NK-92 (cell line): ENCODE data around the gene ZMIZ1.
"Not testable (repeated sequence)": the region's sequence is repeated elsewhere in the genome, so short reads cannot be mapped to it uniquely, and the experiment has no call there.

Experiments used
- DNase-seq: peaks from one replicate; lab custom pipeline; 2025; ENCODE audit not compliant: unreplicated experiment; lab: John Stamatoyannopoulos, UW

ZMIZ1 gene

DNA sequence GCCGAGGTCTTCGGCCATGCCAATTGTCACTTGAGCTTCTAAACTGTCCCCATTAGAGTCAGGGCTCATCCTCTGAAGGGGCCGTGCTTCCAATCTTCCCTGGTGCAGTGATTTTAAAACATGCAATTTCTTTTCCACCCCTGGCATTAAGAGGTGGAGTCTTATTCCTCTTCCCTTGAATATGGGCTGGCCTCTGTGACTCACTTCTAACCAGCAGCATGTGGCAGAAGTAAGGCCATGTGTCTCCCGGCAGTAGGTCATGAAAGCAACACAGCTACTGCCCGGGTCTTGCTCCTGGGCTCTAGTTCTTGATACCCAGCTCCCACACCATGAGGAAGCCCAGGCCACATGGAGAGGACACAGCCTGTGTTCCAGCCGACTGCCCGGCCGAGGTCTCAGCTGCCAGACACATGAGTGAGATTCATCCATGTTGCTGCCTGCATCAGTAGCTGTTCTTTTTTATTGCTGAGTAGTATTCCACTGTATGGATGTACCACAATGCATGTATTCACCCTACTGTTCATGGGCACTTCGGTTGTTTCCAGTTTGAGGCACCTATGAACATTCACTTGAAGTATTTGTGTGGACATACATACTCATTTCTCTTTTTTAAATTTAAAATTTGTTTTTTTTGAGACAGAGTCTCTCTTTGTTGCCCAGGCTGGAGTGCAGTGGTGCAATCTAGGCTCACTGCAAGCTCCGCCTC, 264.0 kb downstream of the ZMIZ1 start:
- not testable (repeated sequence) for DNase-seq

DNA sequence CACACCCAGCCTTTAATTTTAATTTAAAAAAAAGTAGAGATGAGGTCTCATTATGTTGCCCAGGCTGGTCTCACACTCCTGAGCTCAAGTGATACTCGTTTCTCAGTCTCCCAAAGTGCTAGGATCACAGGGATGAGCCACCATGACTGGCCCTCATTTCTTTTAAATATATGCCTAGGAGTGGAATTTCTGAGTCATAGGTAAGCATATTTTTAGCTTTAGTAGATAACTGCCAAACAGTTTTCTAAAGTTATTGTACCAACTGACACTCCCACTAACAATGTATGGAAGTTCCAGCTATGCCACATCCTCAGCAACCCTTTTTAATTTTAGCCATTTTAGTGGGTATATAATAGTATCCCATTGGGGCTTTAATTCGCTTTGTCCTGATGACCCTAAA, 264.7 kb downstream of the ZMIZ1 start:
- DNase-seq: no peak

- DNase-seq: no peak
Measured at GRCh38 chr10:79334573-79334972, 265.8 kb downstream of the ZMIZ1 start.

- no peak for DNase-seq
Measured at GRCh38 chr10:79335094-79335469, 266.3 kb downstream of the ZMIZ1 start.

GRCh38 chr10:79335470-79336235, 266.9 kb downstream of the ZMIZ1 start:
- DNase-seq: no peak

DNA sequence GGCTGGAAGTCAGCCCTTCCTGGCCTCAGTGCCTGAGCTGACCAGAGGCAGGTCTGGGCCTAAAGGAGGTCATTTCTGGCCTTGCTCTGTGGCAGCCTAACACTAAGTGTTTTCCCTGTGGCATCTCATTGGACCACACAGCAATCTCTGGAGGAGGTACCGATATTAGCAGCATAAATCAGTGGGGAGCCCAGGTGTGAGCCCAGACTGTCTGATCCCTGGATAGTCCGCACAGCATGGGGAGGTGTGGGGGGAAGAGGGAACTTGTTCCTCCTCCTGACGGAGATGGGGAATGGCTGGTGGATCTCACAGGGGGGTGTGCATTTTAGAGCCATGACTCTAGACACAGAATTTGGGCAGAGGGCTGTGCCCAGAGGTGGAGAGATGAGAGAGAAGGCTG, 267.5 kb downstream of the ZMIZ1 start:
- DNase-seq: no peak

DNA sequence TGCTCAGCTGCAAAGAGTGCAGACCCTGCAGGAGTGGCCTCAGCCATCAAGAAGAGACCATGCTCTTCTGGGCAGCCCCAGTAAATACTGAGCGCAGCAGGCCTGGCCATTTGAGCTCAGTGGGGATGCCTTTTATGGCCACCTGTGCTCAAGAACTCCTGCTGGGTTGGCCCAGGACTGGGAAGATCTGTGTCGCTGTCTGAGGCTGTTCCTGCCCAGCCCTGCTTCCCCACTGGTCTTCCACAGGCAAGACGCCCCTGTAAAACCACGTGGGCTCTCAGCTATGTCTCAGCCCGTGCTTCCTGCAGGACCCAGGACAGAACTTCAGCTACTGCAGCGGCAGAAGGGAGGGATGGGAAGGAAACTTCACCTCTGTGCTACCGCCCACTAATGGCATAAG, 268.0 kb downstream of the ZMIZ1 start:
- no peak for DNase-seq

GRCh38 chr10:79337783-79338469, 269.2 kb downstream of the ZMIZ1 start:
- not testable (repeated sequence) for DNase-seq

DNA sequence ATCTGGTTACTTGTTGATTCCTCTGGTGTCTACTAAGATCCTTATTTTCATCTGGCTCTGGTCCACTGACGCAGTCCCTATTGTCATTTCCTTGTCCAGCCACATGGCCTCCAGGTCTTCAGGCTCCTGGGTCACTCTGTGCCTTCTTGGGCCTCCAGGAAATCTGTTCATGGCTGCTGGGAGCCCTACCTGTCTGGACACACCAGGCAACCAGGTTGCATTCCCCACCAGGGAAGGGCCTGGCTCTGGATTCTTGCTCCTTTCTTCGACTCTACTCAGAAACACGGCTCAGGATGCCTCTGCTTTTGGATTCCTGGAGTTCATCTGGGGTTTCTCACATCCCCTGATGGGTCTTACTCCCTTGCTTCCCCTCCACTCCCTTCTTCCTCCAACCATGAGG, 270.5 kb downstream of the ZMIZ1 start:
- DNase-seq: no peak

- DNase-seq: no peak
Measured at GRCh38 chr10:79340646-79341244, 272.0 kb downstream of the ZMIZ1 start.

GRCh38 chr10:79342295-79342761, 273.6 kb downstream of the ZMIZ1 start:
- DNase-seq: no peak

DNA sequence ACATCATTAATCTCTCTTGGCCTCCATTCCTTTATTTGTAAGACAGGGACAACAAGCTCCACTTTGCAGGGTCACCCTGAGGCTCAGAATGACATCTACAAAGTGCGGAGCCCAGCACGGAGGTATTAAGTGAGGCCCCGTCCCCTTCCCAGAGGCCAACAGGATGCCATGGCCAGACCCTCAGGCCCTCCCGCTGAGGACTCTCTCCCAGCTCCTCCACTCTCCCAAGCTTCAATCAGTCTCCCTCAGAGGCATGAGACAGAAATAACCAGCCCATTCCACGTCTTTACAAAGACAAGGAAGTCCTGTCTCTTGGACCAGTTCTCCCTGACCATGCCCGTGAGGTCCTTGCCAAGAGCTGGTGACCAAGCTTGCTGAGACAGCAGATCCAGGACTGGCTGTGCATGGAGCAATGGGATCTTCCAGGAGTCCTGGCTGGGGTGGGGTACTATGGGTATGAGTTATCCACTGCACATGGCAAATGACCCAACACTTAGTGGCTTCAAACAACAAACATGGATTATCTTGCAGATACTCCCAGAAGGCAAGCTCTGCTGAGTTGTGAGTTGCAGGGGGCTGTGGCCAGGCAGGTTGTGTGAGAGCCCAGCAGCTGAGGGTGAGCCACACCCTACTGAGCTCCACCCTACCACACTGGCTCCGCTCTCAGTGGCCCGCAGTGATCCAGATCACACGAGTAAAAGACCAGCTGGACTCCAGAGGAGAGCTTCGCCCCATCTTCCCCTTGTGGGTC, 274.2 kb downstream of the ZMIZ1 start:
- DNase-seq: no peak

DNA sequence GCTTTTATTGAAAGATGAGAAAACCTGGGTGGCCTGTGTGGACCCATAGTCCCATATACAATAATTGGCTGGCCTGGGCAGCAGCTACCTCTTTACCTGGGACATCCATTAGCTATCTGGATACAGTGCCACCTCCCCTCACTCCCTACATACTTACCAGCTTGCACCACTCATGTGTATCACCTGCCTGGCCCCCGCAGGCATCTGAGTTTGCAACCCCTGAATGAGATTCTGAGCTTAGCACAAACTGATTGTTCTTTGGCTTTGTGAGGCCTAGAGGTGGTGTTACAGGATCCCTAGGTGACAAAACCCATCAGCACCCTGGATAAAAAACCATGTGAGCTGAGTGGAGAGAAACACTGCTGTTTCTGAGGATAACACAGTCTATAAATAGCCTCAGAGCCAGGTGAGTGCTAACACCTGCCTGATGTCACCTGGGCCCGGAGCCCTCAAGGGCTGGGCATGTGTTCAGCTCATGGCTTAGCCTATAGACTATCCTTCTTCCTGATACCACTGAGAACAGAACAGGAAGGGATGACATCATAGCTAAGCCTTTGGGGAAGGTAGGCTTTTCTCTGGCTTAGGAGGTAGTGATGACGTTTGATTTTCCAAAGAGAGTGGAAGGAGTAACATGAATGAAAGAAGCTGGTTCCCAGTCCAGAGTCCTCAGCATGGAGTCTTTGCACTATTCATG, 275.9 kb downstream of the ZMIZ1 start:
- DNase-seq: no peak

DNA sequence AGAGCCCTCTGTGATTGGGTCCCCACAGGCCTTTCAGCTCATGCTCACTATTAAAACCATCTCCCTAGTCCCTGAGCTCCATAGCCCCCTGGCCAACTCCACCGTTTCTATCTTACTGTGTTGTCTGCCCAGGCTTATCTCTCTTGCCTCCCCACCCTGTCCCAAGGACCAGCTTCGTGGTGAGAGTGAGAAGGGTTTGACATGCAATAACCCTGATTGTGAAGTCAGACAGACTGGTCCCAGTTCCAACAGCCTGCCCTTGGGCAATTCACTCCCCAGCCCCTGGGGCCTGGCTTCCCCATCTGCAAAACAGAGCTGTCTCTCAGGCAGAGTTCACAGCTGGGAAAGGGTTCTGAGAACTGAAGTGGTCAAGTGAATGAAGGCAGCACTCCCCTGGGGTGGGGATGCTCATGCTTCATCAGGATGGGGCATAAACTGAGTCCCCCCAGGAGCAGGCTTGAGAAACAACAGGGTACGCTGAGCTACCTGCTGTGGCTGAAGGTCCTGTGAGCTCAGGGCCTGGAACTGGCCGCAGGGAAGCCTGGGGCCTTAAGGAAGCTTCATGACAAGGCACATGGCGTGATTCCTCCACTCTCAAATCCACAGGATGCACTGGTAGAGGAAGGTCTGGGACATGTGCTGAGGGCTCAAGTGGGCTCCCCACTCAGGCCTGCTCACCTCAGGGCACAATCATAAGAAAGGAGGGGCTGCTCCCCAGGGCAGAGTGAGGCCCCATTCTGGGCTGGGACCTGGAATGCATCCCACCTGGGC, 276.7 kb downstream of the ZMIZ1 start:
- DNase-seq: no peak

DNA sequence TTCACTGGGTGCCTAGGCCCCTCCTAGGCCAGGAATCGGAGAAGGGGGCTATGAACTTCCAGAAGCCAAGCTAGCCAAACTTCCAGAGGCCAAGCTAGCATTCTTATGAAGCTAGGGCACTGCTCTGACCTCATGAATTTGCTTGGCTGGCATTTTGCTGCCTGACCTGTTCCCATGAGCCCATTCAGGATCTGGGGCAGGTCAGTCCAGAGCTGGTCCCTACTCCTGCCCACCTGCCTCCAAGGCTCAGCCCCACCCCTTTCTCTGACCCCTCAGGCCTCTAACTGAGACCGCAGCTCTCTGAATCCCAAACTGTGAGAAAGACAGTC, 277.2 kb downstream of the ZMIZ1 start:
- DNase-seq: no peak

DNA sequence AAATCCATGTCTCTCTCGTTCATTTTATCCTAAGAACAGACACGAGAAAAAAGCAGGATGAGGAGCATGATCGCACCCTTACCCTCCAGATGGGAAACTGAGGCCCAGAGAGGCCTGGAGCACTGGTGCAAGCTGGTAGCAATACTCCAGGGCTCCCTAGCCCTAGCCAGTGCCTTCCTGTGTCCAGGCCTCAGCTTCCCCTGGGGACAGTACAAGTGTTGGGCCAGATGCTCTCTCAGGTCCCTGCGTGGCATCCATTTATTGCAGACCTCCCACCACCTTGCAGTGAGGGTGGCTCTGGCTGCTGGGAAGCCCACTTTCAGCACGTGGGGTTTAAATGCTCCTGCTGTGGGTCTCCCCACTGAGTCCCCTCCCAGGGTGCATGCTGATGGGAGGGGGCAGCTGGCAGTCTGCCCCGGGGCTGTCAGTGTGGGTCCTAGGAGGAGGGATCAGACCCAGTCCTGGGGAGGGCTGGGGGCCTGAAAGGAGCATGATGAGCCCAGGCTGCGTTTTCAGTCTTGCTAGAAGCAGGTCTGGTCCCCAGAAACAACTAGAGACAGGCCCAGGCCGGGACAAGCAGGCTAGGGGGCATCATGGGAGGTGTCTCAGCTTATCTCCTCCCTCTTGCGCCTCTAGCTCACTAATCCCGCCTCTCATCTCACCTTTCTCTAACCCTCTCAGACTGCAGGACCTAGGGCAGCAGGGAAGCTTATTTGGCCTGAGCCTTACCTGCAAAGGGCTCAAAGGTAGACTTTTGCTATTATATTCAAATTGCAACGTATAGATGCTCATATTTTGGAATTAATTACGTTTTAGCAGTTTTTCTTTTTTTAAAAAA, 277.8 kb downstream of the ZMIZ1 start:
- DNase-seq: no peak

DNA sequence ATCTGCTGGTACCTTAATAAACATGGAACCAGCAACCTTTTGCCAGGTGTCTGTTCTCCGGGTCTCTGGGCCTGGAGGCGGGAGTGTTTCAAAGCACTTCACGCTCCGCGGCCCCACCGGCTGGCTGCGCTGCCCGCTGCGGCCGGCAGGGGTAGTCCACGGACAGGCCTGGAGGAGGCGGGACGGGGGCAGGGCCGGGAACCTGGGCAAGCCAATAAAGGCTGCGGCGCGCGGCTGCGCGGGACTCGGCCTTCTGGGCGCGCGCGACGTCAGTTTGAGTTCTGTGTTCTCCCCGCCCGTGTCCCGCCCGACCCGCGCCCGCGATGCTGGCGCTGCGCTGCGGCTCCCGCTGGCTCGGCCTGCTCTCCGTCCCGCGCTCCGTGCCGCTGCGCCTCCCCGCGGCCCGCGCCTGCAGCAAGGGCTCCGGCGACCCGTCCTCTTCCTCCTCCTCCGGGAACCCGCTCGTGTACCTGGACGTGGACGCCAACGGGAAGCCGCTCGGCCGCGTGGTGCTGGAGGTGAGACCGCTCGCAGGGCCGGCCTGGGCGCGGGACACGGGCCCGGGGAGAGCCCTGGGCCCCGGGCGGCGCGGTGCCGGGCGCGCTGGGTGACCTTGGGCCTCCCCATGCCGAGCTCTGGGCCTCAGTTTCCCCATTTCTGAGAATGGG, 278.6 kb downstream of the ZMIZ1 start, which contains the start of gene PPIF:
Gene PPIF (plus strand): TSS at position 244 of the 668 bp plus-strand sequence. CDS start 80 bp downstream, at position 324.
- DNase-seq: peak; percentile 34
